ENCODE measurements around the gene PSMB5.
"Not testable (repeated sequence)": the region's sequence is repeated elsewhere in the genome, so short reads cannot be mapped to it uniquely, and the experiment has no call there.

PSMB5 gene

GRCh38 chr14:23015618-23016017, 19.1 kb downstream of the PSMB5 start:
- DNase-seq (ENCODE audit: low read depth): no peak

GRCh38 chr14:23013749-23014054, 21.0 kb downstream of the PSMB5 start:
- not testable (repeated sequence) for DNase-seq (ENCODE audit: low read depth)

DNA sequence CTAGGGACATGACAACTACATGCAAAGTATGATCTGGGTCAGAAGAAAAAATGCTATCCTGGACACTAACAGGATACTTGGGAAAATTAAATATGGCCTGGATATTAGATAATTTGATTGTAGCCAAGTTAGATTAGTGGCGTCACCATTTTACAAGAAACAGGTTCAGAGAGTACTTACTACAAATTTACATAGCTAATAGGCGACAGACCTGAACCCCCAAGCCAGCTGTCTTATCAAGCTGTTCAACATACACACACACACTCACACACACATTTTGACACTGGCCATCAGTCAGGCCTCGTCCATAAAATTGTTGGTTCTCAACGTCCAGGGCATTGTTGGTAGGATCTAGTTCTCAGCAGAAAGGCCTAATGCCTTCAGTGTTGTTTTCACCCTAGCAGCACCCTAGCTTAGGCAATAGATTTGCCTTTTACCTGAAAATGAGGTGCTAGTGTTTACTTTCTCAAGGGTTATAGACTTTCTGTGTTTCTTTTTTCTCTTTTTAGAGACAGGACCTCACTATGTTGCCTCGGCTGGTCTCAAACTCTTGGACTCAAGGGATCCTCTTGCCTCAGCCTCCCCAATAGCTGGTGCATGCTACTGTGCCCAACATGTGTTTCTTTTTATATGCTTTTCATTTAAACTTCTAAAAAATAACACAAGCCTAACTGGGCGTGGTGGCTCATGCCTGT, 21.5 kb downstream of the PSMB5 start:
- no peak for DNase-seq (ENCODE audit: low read depth)

DNA sequence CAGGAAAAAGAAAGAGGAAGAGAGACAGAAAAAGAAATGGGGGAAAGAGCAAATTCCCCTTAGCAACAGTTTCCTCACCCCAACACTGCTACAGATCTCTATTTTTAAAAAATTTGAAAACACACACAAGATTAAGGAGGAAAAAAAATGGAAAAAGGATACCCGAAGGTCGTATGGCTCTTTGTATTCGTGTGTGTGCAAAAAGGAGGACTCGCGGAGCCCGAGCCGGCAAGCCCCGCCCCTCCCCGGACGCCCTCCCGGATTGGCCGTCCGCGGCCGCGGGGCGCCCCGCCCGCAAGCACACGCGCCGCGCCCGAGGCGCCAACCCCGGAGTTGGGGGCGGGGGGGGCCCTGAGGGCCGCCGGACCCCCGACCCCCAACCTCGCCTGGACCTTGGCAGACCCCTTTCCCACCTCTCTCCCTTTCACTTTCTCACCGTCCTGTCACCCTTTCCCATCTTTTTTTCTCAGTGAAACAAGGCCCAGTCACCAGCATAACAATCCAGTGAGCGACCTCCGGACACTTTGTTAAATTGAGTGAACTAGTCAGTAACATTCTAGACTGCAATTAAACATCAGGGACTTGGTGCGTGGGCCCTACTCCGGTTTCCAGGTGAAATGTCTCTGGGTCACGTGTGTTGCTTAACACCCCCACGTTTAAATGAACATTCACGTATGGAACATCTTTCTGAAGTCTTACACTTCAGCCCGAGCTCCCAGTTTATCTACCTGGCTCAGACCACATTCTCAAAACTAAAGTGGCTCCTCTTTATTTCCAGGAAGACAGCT, 24.6 kb downstream of the PSMB5 start, which contains the start of gene C14orf93:
Gene C14orf93, minus strand, starts transcription at position 205 of the 788 bp plus-strand sequence. CDS start 11,120 bp downstream, outside the sequence.
- DNase-seq (ENCODE audit: low read depth): peak; percentile 72

DNA sequence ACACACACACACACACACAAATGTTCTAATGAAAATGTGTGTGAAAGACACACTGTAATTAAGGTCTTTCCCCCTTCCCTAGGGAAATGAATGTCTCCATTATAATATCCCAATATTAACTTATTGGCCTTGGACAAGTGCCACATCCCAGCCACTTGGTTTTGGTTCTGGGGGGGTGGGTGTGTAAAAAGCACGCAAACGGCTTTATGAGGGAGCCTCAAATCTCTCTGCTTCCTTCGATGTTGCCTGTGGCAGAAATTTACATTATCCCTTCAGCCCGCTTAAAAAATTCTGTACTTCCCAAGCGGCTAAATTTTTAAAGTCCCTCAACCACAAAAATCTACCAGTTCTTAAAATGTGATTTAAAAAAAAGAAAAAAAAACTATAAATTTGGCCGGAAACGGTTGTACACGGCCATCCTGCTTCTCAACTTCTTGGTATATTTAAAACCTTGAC, 25.2 kb downstream of the PSMB5 start:
- no peak for DNase-seq (ENCODE audit: low read depth)

DNA sequence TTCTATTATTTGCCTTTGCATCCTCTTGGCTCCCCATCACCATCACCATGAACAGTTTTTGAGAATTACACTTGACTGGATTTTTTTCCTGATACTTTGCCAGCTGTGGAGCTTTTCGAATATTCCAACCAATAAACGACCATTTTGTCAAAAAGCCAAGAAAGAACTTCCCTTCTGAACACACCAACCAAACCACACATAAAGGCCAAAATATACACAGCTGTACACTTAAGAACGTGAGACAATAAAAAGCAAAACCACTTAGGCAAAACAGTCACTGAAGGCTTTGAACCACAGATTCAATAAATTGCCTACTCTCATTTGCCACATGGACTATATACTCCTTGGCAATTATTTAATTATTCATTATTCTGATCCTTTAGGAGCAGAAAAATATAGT, 25.9 kb downstream of the PSMB5 start:
- no peak for DNase-seq (ENCODE audit: low read depth)

DNA sequence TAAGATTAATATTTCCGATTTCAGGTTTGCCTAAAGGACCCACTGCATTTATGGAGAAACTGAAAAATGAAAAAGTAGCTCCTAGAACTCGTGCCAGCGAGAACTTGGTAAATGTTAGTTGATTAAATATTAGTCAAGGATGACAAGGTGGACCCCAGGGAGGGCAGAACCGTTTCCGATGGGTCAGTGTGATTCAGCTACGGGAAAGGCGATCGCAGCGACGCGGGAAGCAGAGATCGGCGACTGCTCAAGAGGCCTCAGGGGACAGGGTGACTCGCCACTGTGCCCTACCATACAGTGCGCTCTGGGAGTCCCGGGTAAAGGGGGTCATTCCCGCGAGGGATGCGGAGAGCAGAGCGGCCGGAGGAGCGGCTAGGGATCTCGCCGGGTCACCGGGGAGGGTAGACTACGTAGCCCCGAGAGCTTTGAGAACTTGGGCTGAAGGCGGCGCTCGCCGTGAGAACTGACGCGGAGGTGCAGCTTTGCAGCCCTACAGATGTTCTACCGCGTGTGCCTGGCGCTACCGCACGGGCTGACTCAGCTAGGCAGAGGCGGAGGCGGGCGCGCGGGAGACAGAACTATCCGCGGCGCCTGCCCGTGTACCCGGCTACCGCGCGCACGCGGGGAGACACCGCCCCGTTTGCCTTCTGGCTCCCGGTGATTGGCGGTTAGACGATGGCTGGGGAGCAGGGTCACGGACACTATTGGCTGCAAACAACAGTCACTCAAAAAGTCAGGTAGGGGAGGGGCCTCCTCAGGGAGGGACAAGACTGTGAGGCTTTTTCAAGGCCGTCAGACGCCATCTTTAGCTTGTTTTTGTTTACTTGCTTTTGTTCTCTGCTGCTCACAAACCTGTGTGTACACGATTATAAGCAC, 27.9 kb downstream of the PSMB5 start:
- DNase-seq (ENCODE audit: low read depth): peak; percentile 92

- no peak for DNase-seq (ENCODE audit: low read depth)
Measured at GRCh38 chr14:23006188-23006534, 28.5 kb downstream of the PSMB5 start.

- DNase-seq (ENCODE audit: low read depth): no peak
Measured at GRCh38 chr14:23005451-23006187, 29.1 kb downstream of the PSMB5 start.

- not testable (repeated sequence) for DNase-seq (ENCODE audit: low read depth)
Measured at GRCh38 chr14:23004274-23004673, 30.4 kb downstream of the PSMB5 start.

DNA sequence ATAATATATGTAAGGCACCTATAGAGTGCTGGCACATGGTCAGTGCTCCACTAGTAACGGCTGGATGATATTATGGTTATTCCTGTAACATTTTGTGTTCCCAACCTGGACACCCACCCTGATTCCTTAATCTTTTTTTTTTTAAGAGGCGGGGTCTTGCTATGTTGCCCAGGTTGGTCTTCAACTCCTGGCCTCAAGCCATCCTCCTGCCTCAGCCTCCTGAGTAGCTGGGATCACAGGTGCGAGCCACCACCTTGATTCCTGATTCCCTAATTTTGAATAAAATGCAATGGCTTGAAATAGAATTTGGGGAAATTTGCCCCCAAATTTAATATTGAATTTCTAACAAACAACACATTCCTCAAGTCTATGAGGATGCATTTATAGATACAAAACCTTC, 32.1 kb downstream of the PSMB5 start:
- DNase-seq (ENCODE audit: low read depth): no peak

GRCh38 chr14:23000860-23001259, 33.8 kb downstream of the PSMB5 start:
- DNase-seq (ENCODE audit: low read depth): no peak

DNA sequence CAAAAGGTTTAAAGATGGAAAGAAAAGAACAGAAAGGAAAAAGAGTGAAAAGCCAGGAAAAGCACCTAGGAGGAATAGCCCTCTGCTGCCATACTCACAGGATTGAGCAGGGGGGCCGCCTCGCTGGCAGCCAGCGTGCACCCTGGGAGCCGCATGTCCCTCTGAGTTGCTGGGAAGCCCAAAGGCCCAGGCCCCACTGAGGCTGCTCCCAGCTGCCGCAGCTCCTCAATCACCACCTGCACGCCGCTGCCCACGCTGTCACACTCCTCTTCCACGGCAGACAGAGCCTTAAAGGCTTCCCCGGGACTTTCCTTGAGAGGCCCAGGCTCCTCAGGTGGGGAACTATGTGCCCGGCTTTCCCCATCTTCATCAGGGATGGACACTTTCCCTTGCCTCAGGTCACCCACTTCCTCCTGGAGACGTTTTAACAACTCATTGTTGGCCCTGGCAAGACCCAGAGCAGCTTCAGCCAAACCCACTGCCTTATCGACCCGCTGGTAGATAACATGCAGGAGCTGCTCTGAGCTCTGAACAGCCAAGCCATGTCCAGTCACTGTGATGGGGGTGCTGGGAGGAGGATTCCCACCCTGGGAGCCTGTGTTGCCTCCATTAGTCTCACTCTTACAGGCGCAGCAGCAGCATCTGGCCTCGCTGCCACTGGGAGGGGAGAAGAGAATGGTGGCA, 36.2 kb downstream of the PSMB5 start:
- no peak for DNase-seq (ENCODE audit: low read depth)

DNA sequence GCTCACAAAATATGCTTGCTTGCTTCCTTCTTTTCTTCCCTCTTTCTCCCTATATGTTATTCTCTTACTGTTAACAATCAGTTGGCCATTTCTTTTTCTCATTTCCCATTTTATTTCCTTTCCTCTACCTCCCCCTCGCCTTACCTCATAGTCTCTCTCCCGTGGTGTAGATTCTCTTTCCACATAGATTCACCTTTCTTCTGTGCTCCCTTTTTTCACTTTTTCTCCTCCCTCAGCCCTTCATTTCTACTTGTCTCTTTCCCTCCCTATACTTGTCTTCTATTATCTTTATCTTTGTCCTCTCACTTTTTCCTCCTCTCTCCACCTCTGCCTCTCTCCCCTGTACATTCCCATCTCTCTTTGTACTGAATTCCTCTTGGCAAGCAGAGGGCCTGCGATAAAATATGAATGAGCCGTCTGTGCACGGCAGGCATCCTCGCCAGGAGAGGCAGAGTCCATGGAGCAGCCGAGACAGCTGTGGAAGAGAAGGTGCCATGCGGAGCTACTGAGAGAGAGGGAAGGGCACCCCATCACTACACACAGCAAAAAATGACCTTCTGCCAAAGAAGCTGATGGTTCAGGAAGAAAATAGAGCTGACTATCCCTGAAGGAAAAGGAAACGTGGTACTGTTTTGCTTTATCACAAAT, 36.9 kb downstream of the PSMB5 start:
- DNase-seq (ENCODE audit: low read depth): no peak

DNA sequence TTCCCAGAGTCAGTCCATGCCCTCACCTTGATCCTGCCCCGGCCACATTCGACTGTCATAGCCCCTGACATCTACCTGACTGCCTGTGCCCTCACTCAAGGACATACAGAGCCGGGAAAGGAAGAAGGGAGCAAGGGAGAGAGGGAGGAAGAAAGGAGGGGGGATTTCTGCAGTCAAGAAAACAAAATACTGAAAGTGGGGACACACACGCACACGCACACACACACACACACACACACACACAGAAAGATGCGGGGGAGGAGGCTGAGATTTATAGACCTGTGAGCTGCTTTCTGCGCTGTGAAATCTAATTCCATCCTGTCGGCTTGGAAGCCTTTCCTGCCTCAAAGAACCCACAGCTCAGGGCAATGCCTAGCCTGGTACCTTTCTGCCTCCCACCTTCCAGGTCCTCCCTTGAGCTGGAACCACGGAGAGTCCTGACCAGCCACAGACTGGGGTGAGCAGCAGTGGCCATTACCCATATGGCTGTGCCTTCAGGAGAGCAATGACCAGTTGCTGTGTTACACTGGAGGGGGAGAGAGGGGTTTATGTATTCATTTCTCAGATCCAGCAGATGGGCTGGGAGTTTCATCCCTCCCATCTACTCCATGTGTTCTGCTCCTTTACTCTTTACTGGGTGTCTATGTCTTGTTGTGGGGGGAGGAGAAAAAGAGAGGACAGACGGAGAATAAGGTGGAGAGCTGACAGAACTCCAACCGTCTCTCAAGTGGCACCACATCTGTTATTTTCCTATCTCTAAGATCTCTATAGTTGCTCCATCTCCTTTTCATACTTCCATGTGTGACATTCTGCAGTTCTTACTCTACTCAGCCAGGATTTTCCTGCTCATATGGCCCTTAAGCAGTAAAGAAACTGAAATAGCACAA, 37.7 kb downstream of the PSMB5 start:
- DNase-seq (ENCODE audit: low read depth): no peak

DNA sequence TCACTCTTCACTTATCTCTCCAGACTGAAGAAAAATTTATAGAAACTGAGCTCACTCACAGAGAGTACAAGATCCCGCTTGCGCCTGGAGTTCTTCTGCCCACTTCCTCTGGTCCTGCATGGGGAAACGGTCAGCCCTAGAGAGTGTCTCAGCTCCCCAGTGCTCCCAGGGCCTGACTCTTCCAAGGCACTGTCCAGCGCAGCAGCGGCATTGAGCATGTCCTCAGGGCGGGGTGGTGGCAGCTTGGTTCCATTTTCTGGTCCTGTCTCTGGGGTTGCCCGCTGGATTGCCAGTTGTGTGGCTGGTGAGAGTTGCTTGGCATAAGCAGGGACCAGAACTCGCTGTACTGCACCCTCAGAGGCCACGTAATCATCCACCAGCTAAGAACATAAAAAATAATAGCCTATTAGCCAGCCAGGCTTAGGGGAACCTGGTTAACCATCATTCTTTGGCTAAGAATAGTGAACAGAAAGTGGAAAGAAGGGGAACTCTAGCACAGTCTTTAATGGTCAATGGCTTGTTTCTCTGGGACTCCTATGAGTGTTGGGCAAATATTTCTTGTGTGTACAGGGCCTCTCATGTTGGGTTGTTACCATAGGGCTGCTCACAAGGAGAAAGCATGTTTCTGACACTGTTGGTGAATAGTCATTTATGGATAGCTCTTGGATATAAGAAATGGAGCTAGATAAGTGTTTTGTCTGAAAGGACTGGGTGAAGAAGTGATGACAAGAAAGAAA, 38.6 kb downstream of the PSMB5 start:
- DNase-seq (ENCODE audit: low read depth): no peak

DNA sequence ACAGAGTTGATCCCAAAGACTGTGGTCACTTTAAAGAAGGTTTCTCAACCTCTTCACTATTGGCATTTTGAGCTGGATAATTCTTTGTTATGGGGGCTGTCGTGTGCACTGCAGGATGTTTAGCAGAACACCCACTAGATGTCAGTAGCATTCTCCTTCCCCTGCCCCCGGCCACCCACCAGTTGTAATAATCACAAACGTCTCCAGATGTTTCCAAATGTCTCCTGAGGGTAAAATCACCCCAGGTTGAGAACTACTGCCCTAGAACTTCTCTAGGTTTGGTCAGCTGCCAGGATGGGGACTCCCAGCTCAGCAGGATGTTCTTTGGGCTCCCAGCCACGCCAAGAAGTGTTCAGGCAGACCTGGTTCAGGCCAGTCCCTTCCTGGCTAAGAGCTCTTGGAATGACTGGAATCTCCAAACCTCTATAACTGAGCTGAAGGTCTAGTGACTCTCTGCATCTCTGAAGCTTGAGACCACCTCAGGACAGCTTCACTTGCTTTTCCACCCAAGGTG, 39.9 kb downstream of the PSMB5 start:
- no peak for DNase-seq (ENCODE audit: low read depth)

- DNase-seq (ENCODE audit: low read depth): no peak
Measured at GRCh38 chr14:22993517-22993916, 41.2 kb downstream of the PSMB5 start.

GRCh38 chr14:22991852-22992251, 42.8 kb downstream of the PSMB5 start:
- no peak for DNase-seq (ENCODE audit: low read depth)

Data from activated T-cell treated with anti-CD3 and anti-CD28 coated beads for 1 hour (primary cell).